H1 (cell line): ENCODE data around the gene CLPTM1L. TPM values are rescaled to one million over a fixed set of nuclear protein-coding genes. Genes with fewer than 3 reads are reported as not detected.

Experiments
- CTCF ChIA-PET: fragments of 300-600 bp; sonication (Branson Sonifier 250); formaldehyde crosslinking; loops from one replicate; lab custom pipeline; 2021; ENCODE audit not compliant: partially characterized antibody; lab: Charles Lee
- POLR2A ChIA-PET: fragments of 300-600 bp; sonication (Branson Sonifier 250); formaldehyde crosslinking; loops from one replicate; lab custom pipeline; 2021; ENCODE audit warnings: inconsistent platforms; ENCODE audit not compliant: partially characterized antibody; lab: Charles Lee
- DNase-seq, 2 experiments: peaks; one replicate each; pipeline versions ENCODE4 v3.0.0 to v3.0.0-alpha.2; 2010 to 2022; ENCODE audit warnings: low spot score in 2 of 2, low read depth in 1 of 2, mixed read lengths in 1 of 2
- FAIRE-seq: peaks from 2 replicates; lab custom pipeline; 2011; peaks lifted over from hg19 to GRCh38; lab: Jason Lieb, UNC
- H2AFZ ChIP-seq: 2 replicates; pipeline ENCODE4 v1.8.1; 2012; ENCODE audit warnings: low read length, inconsistent platforms
- H2AK5ac ChIP-seq: 2 replicates; pipeline ENCODE4 v1.6.1; 2013; ENCODE audit warnings: low read depth, low read length
- H2BK120ac ChIP-seq: replicated peaks from 2 replicates; pipeline ENCODE3; 2013; ENCODE audit warnings: low read depth, low read length, inconsistent platforms
- H2BK12ac ChIP-seq: 2 replicates; pipeline ENCODE4 v1.6.1; 2013; ENCODE audit warnings: low read depth, low read length
- H2BK15ac ChIP-seq: 2 replicates; pipeline ENCODE4 v1.6.1; 2013; ENCODE audit warnings: low read length
- H2BK20ac ChIP-seq: 2 replicates; pipeline ENCODE4 v1.6.1; 2013; ENCODE audit warnings: low read length
- H2BK5ac ChIP-seq: 2 replicates; pipeline ENCODE4 v1.6.1; 2013; ENCODE audit warnings: low read depth, low read length
- H3K14ac ChIP-seq: 2 replicates; pipeline ENCODE4 v1.6.1; 2013; ENCODE audit warnings: inconsistent platforms; ENCODE audit not compliant: insufficient read length
- H3K18ac ChIP-seq: 2 replicates; pipeline ENCODE4 v1.6.1; 2013; ENCODE audit warnings: low read length; ENCODE audit errors: extremely low read depth
- H3K23ac ChIP-seq: 2 replicates; pipeline ENCODE4 v1.6.1; 2013; ENCODE audit warnings: inconsistent platforms; ENCODE audit not compliant: insufficient read length
- H3K23me2 ChIP-seq: 2 replicates; pipeline ENCODE4 v1.6.1; 2013; ENCODE audit warnings: low read depth, low read length
- H3K27ac ChIP-seq: 2 replicates; pipeline ENCODE4 v1.6.1; 2011; ENCODE audit warnings: low read depth, low read length, inconsistent platforms
- H3K27me3 ChIP-seq, 4 experiments: replicated peaks in 1 of 4; 1 replicate in 1 of 4; 2 replicates in 3 of 4; pipeline versions ENCODE4 v1.6.1 to v1.8.1; 2011 to 2013; ENCODE audit warnings: low read length in 3 of 4, mild to moderate bottlenecking in 3 of 4, inconsistent platforms in 2 of 4, mixed read lengths in 2 of 4, moderate library complexity in 1 of 4; ENCODE audit not compliant: control insufficient read depth in 3 of 4, insufficient read depth in 3 of 4; ENCODE audit errors: extremely low read depth in 1 of 4
- H3K36me3 ChIP-seq, 4 experiments: 2 replicates each; pipeline versions ENCODE4 v1.6.1 to v1.8.1; 2011 to 2013; ENCODE audit warnings: mild to moderate bottlenecking in 4 of 4, low read length in 3 of 4, moderate library complexity in 2 of 4, control low read depth in 1 of 4, inconsistent platforms in 1 of 4; ENCODE audit not compliant: insufficient read depth in 4 of 4, control insufficient read depth in 2 of 4
- H3K4ac ChIP-seq: replicated peaks from 2 replicates; pipeline ENCODE3; 2013; ENCODE audit warnings: low read length, low read depth, mixed read lengths, inconsistent platforms; ENCODE audit not compliant: insufficient read length
- H3K4me1 ChIP-seq, 4 experiments: replicated peaks in 1 of 4; 1 replicate in 1 of 4; 2 replicates in 3 of 4; pipeline versions ENCODE4 v1.6.1 to v1.8.1; 2011 to 2013; ENCODE audit warnings: low read length in 3 of 4, inconsistent platforms in 2 of 4, mixed read lengths in 1 of 4; ENCODE audit not compliant: insufficient read depth in 4 of 4, control insufficient read depth in 3 of 4
- H3K4me2 ChIP-seq, 2 experiments: 2 replicates each; pipeline versions ENCODE4 v1.6.1 to v1.8.1; 2011 to 2013; ENCODE audit warnings: low read depth in 2 of 2, low read length in 2 of 2, control low read depth in 1 of 2, inconsistent platforms in 1 of 2, mild to moderate bottlenecking in 1 of 2; ENCODE audit not compliant: insufficient read depth in 1 of 2
- H3K4me3 ChIP-seq, 4 experiments: fragments of 200-600, 300-600 bp in 1 of 4; sonication (generic), shearing (Covaris generic), sonication (Bioruptor Twin) in 1 of 4; 2 replicates each; pipeline versions ENCODE4 v1.5.1 to v1.8.1; 2011 to 2016; ENCODE audit warnings: low read length in 4 of 4, low read depth in 3 of 4, control low read depth in 2 of 4, inconsistent platforms in 2 of 4, mild to moderate bottlenecking in 2 of 4, mixed read lengths in 1 of 4, moderate library complexity in 1 of 4; ENCODE audit not compliant: insufficient read depth in 2 of 4; ENCODE audit errors: extremely low read depth in 1 of 4
- H3K56ac ChIP-seq: replicated peaks from 2 replicates; pipeline ENCODE3; 2013; ENCODE audit warnings: low read depth, mild to moderate bottlenecking, mixed read lengths, low read length, inconsistent platforms; ENCODE audit not compliant: insufficient read length
- H3K79me1 ChIP-seq: 2 replicates; pipeline ENCODE4 v1.6.1; 2013; ENCODE audit warnings: low read depth, low read length, control low read depth
- H3K79me2 ChIP-seq, 2 experiments: 2 replicates each; pipeline versions ENCODE4 v1.6.1 to v1.8.1; 2012 to 2013; ENCODE audit warnings: low read length in 2 of 2, mild to moderate bottlenecking in 2 of 2, inconsistent platforms in 1 of 2; ENCODE audit not compliant: insufficient read depth in 2 of 2, control insufficient read depth in 1 of 2
- H3K9ac ChIP-seq, 4 experiments: replicated peaks in 1 of 4; 1 replicate in 1 of 4; 2 replicates in 3 of 4; pipeline versions ENCODE4 v1.6.1 to v1.8.1; 2011 to 2013; ENCODE audit warnings: low read depth in 3 of 4, low read length in 3 of 4, control low read depth in 2 of 4, mild to moderate bottlenecking in 2 of 4, moderate library complexity in 2 of 4, inconsistent platforms in 1 of 4; ENCODE audit errors: extremely low read depth in 1 of 4
- H3K9me3 ChIP-seq, 2 experiments: 2 replicates each; pipeline versions ENCODE4 v1.6.1 to v1.8.1; 2012 to 2013; ENCODE audit warnings: mild to moderate bottlenecking in 2 of 2, moderate library complexity in 2 of 2, control low read depth in 1 of 2, inconsistent platforms in 1 of 2, low read depth in 1 of 2, low read length in 1 of 2, mixed read lengths in 1 of 2; ENCODE audit not compliant: insufficient read depth in 2 of 2
- H4K20me1 ChIP-seq, 2 experiments: replicated peaks in 1 of 2; 2 replicates each; pipeline versions ENCODE3 to v1.8.1; 2011 to 2013; ENCODE audit warnings: inconsistent platforms in 2 of 2, low read length in 2 of 2, mild to moderate bottlenecking in 1 of 2; ENCODE audit not compliant: insufficient read depth in 2 of 2, control insufficient read depth in 1 of 2
- H4K5ac ChIP-seq: 2 replicates; pipeline ENCODE4 v1.6.1; 2013; ENCODE audit warnings: low read length, low read depth, mixed read lengths, inconsistent platforms; ENCODE audit not compliant: insufficient read length
- H4K8ac ChIP-seq: 2 replicates; pipeline ENCODE4 v1.8.0; 2013; ENCODE audit warnings: mild to moderate bottlenecking, moderate library complexity, low read length, inconsistent platforms; ENCODE audit not compliant: insufficient read depth; ENCODE audit errors: extremely low read depth
- H4K91ac ChIP-seq: replicated peaks from 2 replicates; pipeline ENCODE3; 2013; ENCODE audit warnings: low read length, mixed read lengths, inconsistent platforms; ENCODE audit not compliant: insufficient read length
- BCL11A ChIP-seq, 2 experiments: IDR thresholded peaks; one replicate each; pipeline ENCODE4 v1.6.1; 2011; ENCODE audit warnings: low read depth in 2 of 2, low read length in 2 of 2, mild to moderate bottlenecking in 2 of 2
- CHD1 ChIP-seq: IDR thresholded peaks from 2 replicates; pipeline ENCODE4 v1.6.1; 2012; ENCODE audit warnings: low read depth, low read length, improper control_type of control experiment
- CHD2 ChIP-seq: IDR thresholded peaks from 2 replicates; pipeline ENCODE4 v1.6.1; 2012; ENCODE audit warnings: low read length, improper control_type of control experiment
- CTBP2 ChIP-seq: IDR thresholded peaks from 2 replicates; pipeline ENCODE4 v1.7.0; 2011; ENCODE audit warnings: borderline replicate concordance, mild to moderate bottlenecking, moderate library complexity, mixed read lengths, low read length; ENCODE audit not compliant: insufficient read depth, insufficient read length
- EGR1 ChIP-seq: IDR thresholded peaks from 2 replicates; pipeline ENCODE4 v1.6.1; 2011; ENCODE audit warnings: low read depth, low read length, borderline replicate concordance
- EP300 ChIP-seq, 2 experiments: IDR thresholded peaks; 1 replicate in 1 of 2; 2 replicates in 1 of 2; pipeline ENCODE4 v1.6.1; 2011 to 2012; ENCODE audit warnings: low read depth in 2 of 2, low read length in 2 of 2, mild to moderate bottlenecking in 2 of 2, borderline replicate concordance in 1 of 2, inconsistent platforms in 1 of 2, moderate library complexity in 1 of 2
- GTF2F1 ChIP-seq: IDR thresholded peaks from 2 replicates; pipeline ENCODE4 v1.6.1; 2012; ENCODE audit warnings: low read depth, low read length, improper control_type of control experiment, borderline replicate concordance
- KDM4A ChIP-seq: IDR thresholded peaks from one replicate; pipeline ENCODE4 v1.7.1; 2012; ENCODE audit warnings: low read depth, mild to moderate bottlenecking, moderate library complexity, low read length, inconsistent platforms; ENCODE audit not compliant: severe bottlenecking
- NANOG ChIP-seq: IDR thresholded peaks from 2 replicates; pipeline ENCODE4 v1.6.1; 2011; ENCODE audit warnings: low read length, low read depth, mild to moderate bottlenecking, inconsistent platforms; ENCODE audit not compliant: insufficient read depth, poor library complexity, severe bottlenecking
- RAD21 ChIP-seq, 2 experiments: IDR thresholded peaks in 1 of 2; conservative IDR thresholded peaks in 1 of 2; 2 replicates each; pipeline ENCODE4 v1.6.1; 2011; ENCODE audit warnings: low read depth in 2 of 2, low read length in 2 of 2, improper control_type of control experiment in 1 of 2, inconsistent platforms in 1 of 2, mild to moderate bottlenecking in 1 of 2, moderate library complexity in 1 of 2
- SIX5 ChIP-seq: IDR thresholded peaks from 2 replicates; pipeline ENCODE4 v1.6.1; 2011; ENCODE audit warnings: mild to moderate bottlenecking, low read depth, low read length
- TAF1 ChIP-seq: IDR thresholded peaks from 2 replicates; pipeline ENCODE4 v1.6.1; 2011; ENCODE audit warnings: mild to moderate bottlenecking, low read depth, low read length
- ZNF274 ChIP-seq: IDR thresholded peaks from 2 replicates; pipeline ENCODE4 v1.7.0; 2012; ENCODE audit warnings: low read length, borderline replicate concordance; ENCODE audit errors: extremely low read depth
- WGBS, 2 experiments: shearing (Covaris generic) in 1 of 2; methylation state at CpG; one replicate each; pipeline versions ENCODE4 v1.1.6 to v1.1.7; 2013 to 2015; ENCODE audit warnings: low lambda C conversion rate in 2 of 2, mixed read lengths in 2 of 2, inconsistent platforms in 1 of 2, low coverage in 1 of 2, missing lambda C conversion rate in 1 of 2; ENCODE audit not compliant: insufficient replicate concordance in 2 of 2, insufficient coverage in 1 of 2, insufficient read length in 1 of 2; ENCODE audit errors: extremely low coverage in 1 of 2, missing lambda C conversion rate in 1 of 2; 5-methylcytosine and 5-hydroxymethylcytosine counted together
- polyA plus RNA-seq, 7 experiments: library from polyadenylated mRNA; depleted of rRNA in 3 of 7; stranded (reverse) in 5 of 7; unstranded in 2 of 7; fragments of >200 nt in 5 of 7; fragments of 200-250 nt in 2 of 7; gene quantifications; 1 replicate in 5 of 7; 2 replicates in 1 of 7; 4 replicates in 1 of 7; pipeline versions ENCODE4 v1.2.1 to v1.2.3, GENCODE V29; 2011 to 2013; ENCODE audit warnings: missing spikeins in 2 of 7, mixed read lengths in 2 of 7
- total RNA-seq: library from RNA; stranded (reverse); fragmentation: NEBNext Ultra II Directional; extraction: Animal tissue kit (Norgen Biotek cat#: 25700); gene quantifications from 2 replicates; pipeline ENCODE4 v1.2.1, GENCODE V29; 2021
- TF ChIP-seq, protein P1 (sequence below): IDR thresholded peaks from 2 replicates; pipeline ENCODE4 v1.6.1; 2012; ENCODE audit warnings: inconsistent platforms

CLPTM1L gene
- total and polyA plus RNA-seq, 2 of the 8 experiments (the other 6 are each of a cell fraction or from before 2014, with no cell fraction given): 102 to 119 TPM

DNA sequence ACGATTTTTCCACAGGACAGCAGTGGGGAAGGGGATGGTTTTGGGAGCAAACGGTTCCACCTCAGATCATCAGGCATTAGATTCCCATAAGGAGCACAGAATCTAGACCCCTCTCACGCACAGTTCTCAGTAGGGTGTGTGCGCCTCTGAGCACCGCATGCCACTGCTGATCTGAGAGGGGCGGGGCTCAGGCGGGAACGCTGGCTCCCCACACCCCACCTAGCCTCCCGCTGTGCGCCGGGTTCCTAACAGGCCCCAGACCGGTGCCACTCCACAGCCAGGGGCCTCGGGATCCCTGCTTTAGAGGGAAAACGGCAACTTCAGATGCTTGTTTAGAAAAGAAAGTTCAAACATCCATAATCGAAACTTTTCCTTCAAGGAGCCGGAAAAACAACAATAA, 70.4 kb downstream of the CLPTM1L start:
- Histone ChIP-seq H3K23ac (no peak overlapping the region), H4K8ac (no peak overlapping the region), H3K4ac (no peak overlapping the region), H2BK15ac (no peak overlapping the region), H3K18ac (no peak overlapping the region), H2BK120ac (no peak overlapping the region), H4K5ac (no peak overlapping the region), H3K27ac (no peak overlapping the region), H3K4me3 (no peak overlapping the region), H2BK12ac (no peak overlapping the region), H3K9ac (no peak overlapping the region), H4K20me1 (peaks cover 0 to 11% of the 10 kb centered on the region in 2 experiments), H2AK5ac (no peak overlapping the region), H2BK20ac (no peak overlapping the region), H4K91ac (no peak overlapping the region), H3K27me3 (no peaks in the 10 kb centered on the region), H3K79me1 (peaks cover 4% of the 10 kb centered on the region; the same call in 1 of the 2 replicates), H3K23me2 (peaks cover 3% of the 10 kb centered on the region; the same call in 1 of the 2 replicates), H2AFZ (no peak overlapping the region), H3K4me1 (no peaks in the 10 kb centered on the region), H3K14ac (no peak overlapping the region), H3K79me2 (peaks cover 3 to 12% of the 10 kb centered on the region in 2 experiments; a peak in 2 of 4 replicates), H3K36me3 (peaks cover 0 to 18% (median 6%) of the 10 kb centered on the region in 4 experiments; a peak in 4 of 8 replicates), H3K56ac (no peak overlapping the region), H3K4me2 (no peak overlapping the region), H3K9me3 (no peaks in the 10 kb centered on the region; a peak in 1 of 4 replicates), H2BK5ac (no peak overlapping the region)
- FAIRE-seq: no peak
- CTCF ChIA-PET: no interaction called here
- POLR2A ChIA-PET: no interaction called here
- WGBS, 2 experiments: 87% methylated on average over 16 of the region's 16 CpGs; no CpG with 5 or more reads in 1 of the 2 experiments
- DNase-seq: no peak
- TF ChIP-seq RAD21 (IDR thresholded peaks at IDR 0.05 in 1 of 2, conservative IDR thresholded peaks at IDR 0.05 in 1 of 2; ENCODE audit: low read depth in 2 of 2, low read length in 2 of 2): no peak
- TF ChIP-seq TAF1: no peak
- TF ChIP-seq, protein P1, sequence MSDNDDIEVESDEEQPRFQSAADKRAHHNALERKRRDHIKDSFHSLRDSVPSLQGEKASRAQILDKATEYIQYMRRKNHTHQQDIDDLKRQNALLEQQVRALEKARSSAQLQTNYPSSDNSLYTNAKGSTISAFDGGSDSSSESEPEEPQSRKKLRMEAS: no peak
- no peak for TF ChIP-seq KDM4A
- TF ChIP-seq CHD2: no peak
- no peak for TF ChIP-seq NANOG
- TF ChIP-seq BCL11A (IDR thresholded peaks at IDR 0.05; ENCODE audit: low read depth in 2 of 2, low read length in 2 of 2): no peak
- TF ChIP-seq CHD1: no peak
- TF ChIP-seq ZNF274: no peak
- TF ChIP-seq CTBP2: no peak
- no peak for TF ChIP-seq SIX5
- no peak for TF ChIP-seq GTF2F1
- no peak for TF ChIP-seq EP300 (IDR thresholded peaks at IDR 0.05; ENCODE audit: borderline replicate concordance in 1 of 2, low read depth in 2 of 2, low read length in 2 of 2)
- TF ChIP-seq EGR1: no peak
